GM12878 (cell line): Measurements from ENCODE around the gene C1QTNF7. TPM values are rescaled to one million over a fixed set of nuclear protein-coding genes. Genes with fewer than 3 reads are reported as not detected.

Experiments
- ATAC-seq: fragments of 200-7000 bp; cut with Tn5 transposase; 3 replicates; pipeline ENCODE4 v1.9.1; 2020; ENCODE audit warnings: mild to moderate bottlenecking, moderate library complexity
- BruUV-seq: library from RNA; stranded (reverse); fragments of 400-500 nt; replicated peaks from 2 replicates; lab custom pipeline; 2021; lab: Mats Ljungman, UMichigan
- CTCF ChIA-PET: fragments of 300-600 bp; sonication (Branson Sonifier 250); formaldehyde crosslinking; extraction: SDS; loops from one replicate; lab custom pipeline; 2021; ENCODE audit warnings: inconsistent platforms; lab: Yijun Ruan, JAX
- POLR2A ChIA-PET: fragments of 350-600 bp; formaldehyde crosslinking; extraction: SDS; loops from one replicate; lab custom pipeline; 2021; ENCODE audit warnings: inconsistent platforms; lab: Charles Lee
- RAD21 ChIA-PET: fragments of 300-600 bp; sonication (Branson Sonifier 250); formaldehyde crosslinking; loops from one replicate; lab custom pipeline; 2023; ENCODE audit warnings: antibody characterized with exemption; ENCODE audit not compliant: unreplicated experiment; lab: Charles Lee
- SMC1A ChIA-PET: fragments of 300-600 bp; sonication (Branson Sonifier 250); formaldehyde crosslinking; loops from one replicate; lab custom pipeline; 2023; ENCODE audit not compliant: unreplicated experiment, uncharacterized antibody; lab: Charles Lee
- DNase-seq: peaks from one replicate; pipeline ENCODE4 v3.0.0-alpha.2; 2011; ENCODE audit warnings: low read depth, low spot score
- FAIRE-seq: peaks from 3 replicates; lab custom pipeline; 2011; peaks lifted over from hg19 to GRCh38; lab: Jason Lieb, UNC
- H2AFZ ChIP-seq: 2 replicates; pipeline ENCODE4 v1.6.0; 2011; ENCODE audit warnings: low read depth, low read length, control low read depth; ENCODE audit not compliant: control insufficient read depth
- H3K27ac ChIP-seq: 2 replicates; pipeline ENCODE4 v1.5.1; 2011; ENCODE audit warnings: control low read depth; ENCODE audit not compliant: control insufficient read depth, insufficient read depth
- H3K27me3 ChIP-seq, 2 experiments: replicated peaks in 1 of 2; 2 replicates each; pipeline versions ENCODE4 v1.6.0 to v1.6.1; 2011; ENCODE audit warnings: low read length in 1 of 2; ENCODE audit not compliant: control insufficient read depth in 2 of 2, insufficient read depth in 2 of 2
- H3K36me3 ChIP-seq, 2 experiments: 2 replicates each; pipeline ENCODE4 v1.5.1; 2011; ENCODE audit warnings: low read length in 1 of 2; ENCODE audit not compliant: control insufficient read depth in 2 of 2, insufficient read depth in 2 of 2
- H3K4me1 ChIP-seq: 2 replicates; pipeline ENCODE4 v1.6.1; 2011; ENCODE audit warnings: mild to moderate bottlenecking, low read length, moderate library complexity, mixed read lengths; ENCODE audit not compliant: control insufficient read depth, insufficient read depth
- H3K4me2 ChIP-seq: 2 replicates; pipeline ENCODE4 v1.6.0; 2011; ENCODE audit warnings: control low read depth; ENCODE audit not compliant: control insufficient read depth, insufficient read depth
- H3K4me3 ChIP-seq: fragments of 200-600 bp; sonication (generic); 2 replicates; pipeline ENCODE4 v1.5.1; 2016
- H3K79me2 ChIP-seq: 2 replicates; pipeline ENCODE4 v1.6.0; 2011; ENCODE audit warnings: low read length; ENCODE audit not compliant: control insufficient read depth, insufficient read depth
- H3K9ac ChIP-seq: 2 replicates; pipeline ENCODE4 v1.8.0; 2011; ENCODE audit warnings: low read length, control low read depth, mixed read lengths; ENCODE audit not compliant: control insufficient read depth, insufficient read depth
- H3K9me3 ChIP-seq: replicated peaks from 3 replicates; pipeline ENCODE4 v1.5.1; 2011; ENCODE audit warnings: mild to moderate bottlenecking, low read length; ENCODE audit not compliant: control insufficient read depth, insufficient read depth
- H4K20me1 ChIP-seq: 2 replicates; pipeline ENCODE4 v1.6.0; 2011; ENCODE audit not compliant: control insufficient read depth, insufficient read depth
- CBX5 ChIP-seq: sonication (generic); IDR thresholded peaks from 2 replicates; pipeline ENCODE4 v1.6.1; 2016; ENCODE audit warnings: low read depth, moderate library complexity, mild to moderate bottlenecking, inconsistent platforms
- MEF2B ChIP-seq: fragments of 450-650 bp; IDR thresholded peaks from 2 replicates; pipeline ENCODE4 v1.6.1; 2018; ENCODE audit warnings: mild to moderate bottlenecking, moderate library complexity; ENCODE audit not compliant: partially characterized antibody, poor library complexity, severe bottlenecking
- POLR2AphosphoS2 ChIP-seq: IDR thresholded peaks from 2 replicates; pipeline ENCODE4 v1.6.1; 2011; ENCODE audit warnings: low read depth, mild to moderate bottlenecking, low read length, improper control_type of control experiment, moderate library complexity
- POU2F2 ChIP-seq: IDR thresholded peaks from 3 replicates; pipeline ENCODE4 v1.6.1; 2011; ENCODE audit warnings: low read depth, mild to moderate bottlenecking, low read length, borderline replicate concordance
- REST ChIP-seq: IDR thresholded peaks from 2 replicates; pipeline ENCODE4 v1.6.1; 2012; ENCODE audit warnings: mild to moderate bottlenecking, low read depth, low read length
- ZNF384 ChIP-seq: IDR thresholded peaks from 2 replicates; pipeline ENCODE4 v1.6.1; 2012; ENCODE audit warnings: low read depth, mild to moderate bottlenecking, low read length, improper control_type of control experiment, borderline replicate concordance
- ZSCAN29 ChIP-seq: fragments of 450-650 bp; IDR thresholded peaks from 2 replicates; pipeline ENCODE4 v1.6.1; 2017; ENCODE audit warnings: mild to moderate bottlenecking, moderate library complexity
- WGBS: methylation state at CpG from one replicate; pipeline ENCODE4 v1.1.6; 2016; ENCODE audit warnings: low lambda C conversion rate; ENCODE audit not compliant: insufficient replicate concordance, insufficient coverage; ENCODE audit errors: missing lambda C conversion rate; 5-methylcytosine and 5-hydroxymethylcytosine counted together
- in situ Hi-C: fragments of 300-500 bp; cut with MboI; formaldehyde crosslinking; loops from 9 replicates; pipeline ENCODE4 v1.14.3; 2018; ENCODE audit warnings: mixed read lengths
- intact Hi-C: fragments of 100-400 bp; cut with micrococcal nuclease; formaldehyde crosslinking; loops from one replicate; pipeline ENCODE4 v1.14.2; 2022; ENCODE audit not compliant: unreplicated experiment
- polyA plus RNA-seq, 11 experiments: library from polyadenylated mRNA; depleted of rRNA in 4 of 11; unstranded in 6 of 11; stranded (reverse) in 5 of 11; fragments of >200 nt; fragmentation: Nextera tagmentation in 4 of 11; fragmentation: Illumina TruSeq in 1 of 11; extraction: Ambion mirVana in 4 of 11; extraction: Trizol in 1 of 11; gene quantifications; 1 replicate in 1 of 11; 2 replicates in 10 of 11; pipeline versions ENCODE4 v1.2.1 to v1.2.3, GENCODE V29; 2011 to 2016; ENCODE audit warnings: inconsistent platforms in 2 of 11, missing spikeins in 2 of 11, low read depth in 1 of 11
- total RNA-seq, 4 experiments: library from RNA; depleted of rRNA in 3 of 4; stranded (reverse); fragments of >200 nt in 3 of 4; fragmentation: Illumina TruSeq in 1 of 4; extraction: Trizol in 1 of 4; gene quantifications; 2 replicates each; pipeline versions ENCODE4 v1.2.1 to v1.2.3, GENCODE V29; 2013 to 2021
- TF ChIP-seq, protein P1 (sequence below): fragments of 450-650 bp; formaldehyde crosslinking; IDR thresholded peaks from 2 replicates; pipeline ENCODE4 v1.4.0; 2022; ENCODE audit warnings: mild to moderate bottlenecking, moderate library complexity

C1QTNF7 gene
- total and polyA plus RNA-seq, 10 of the 15 experiments (the other 5 are each of a cell fraction or from before 2014, with no cell fraction given), result not detected

- TF ChIP-seq REST (no peak), ZNF384 (no peak), POU2F2 (no peak), CBX5 (no peak)
These were observed 24.9 kb upstream of the C1QTNF7 start (continued) for GRCh38 chr4:15402974-15403373.

DNA sequence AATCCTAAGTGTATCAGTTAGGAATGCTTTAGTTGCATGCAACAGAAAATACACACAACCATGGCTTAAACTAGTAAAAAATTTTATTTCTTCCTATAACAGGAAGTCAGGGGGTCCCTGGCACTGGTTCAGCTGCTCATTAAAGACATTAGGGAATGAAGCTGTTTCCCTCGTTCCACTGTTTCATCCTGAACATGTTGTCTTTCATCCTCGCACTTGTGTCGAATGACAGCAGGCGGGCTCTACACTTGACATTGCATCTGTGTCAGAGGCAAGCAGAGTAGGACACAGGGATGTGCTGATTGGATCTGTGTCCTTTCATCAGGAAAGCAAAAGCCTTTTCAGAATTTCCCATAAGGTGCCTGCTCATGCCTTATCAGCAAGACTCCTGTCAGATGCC is 22.8 kb upstream of the C1QTNF7 start:
- no peak overlapping the region for H3K4me2 ChIP-seq
- SMC1A ChIA-PET, result interaction anchor here (1.6 kb wide), 1 partner anchor 65 kb away, joined by 3 read pairs; no protein-coding TSS in a partner anchor
- no peak overlapping the region for H2AFZ ChIP-seq
- CTCF ChIA-PET, result no interaction called here
- H3K9me3 ChIP-seq, result no peaks in the 10 kb centered on the region
- H4K20me1 ChIP-seq, result no peaks in the 10 kb centered on the region
- H3K27me3 ChIP-seq, result peaks cover 0 to 2% of the 10 kb centered on the region in 2 experiments; a peak in 1 of 4 replicates
- no peak overlapping the region for H3K4me3 ChIP-seq
- DNase-seq (no peak), ATAC-seq (no peak), FAIRE-seq (no peak)
- BruUV-seq, result no TSS peak
- intact Hi-C loops (no loop called here), in situ Hi-C loops (no loop called here)
- TF ChIP-seq POLR2AphosphoS2, result no peak
- no peak for TF ChIP-seq MEF2B
- TF ChIP-seq, protein P1, sequence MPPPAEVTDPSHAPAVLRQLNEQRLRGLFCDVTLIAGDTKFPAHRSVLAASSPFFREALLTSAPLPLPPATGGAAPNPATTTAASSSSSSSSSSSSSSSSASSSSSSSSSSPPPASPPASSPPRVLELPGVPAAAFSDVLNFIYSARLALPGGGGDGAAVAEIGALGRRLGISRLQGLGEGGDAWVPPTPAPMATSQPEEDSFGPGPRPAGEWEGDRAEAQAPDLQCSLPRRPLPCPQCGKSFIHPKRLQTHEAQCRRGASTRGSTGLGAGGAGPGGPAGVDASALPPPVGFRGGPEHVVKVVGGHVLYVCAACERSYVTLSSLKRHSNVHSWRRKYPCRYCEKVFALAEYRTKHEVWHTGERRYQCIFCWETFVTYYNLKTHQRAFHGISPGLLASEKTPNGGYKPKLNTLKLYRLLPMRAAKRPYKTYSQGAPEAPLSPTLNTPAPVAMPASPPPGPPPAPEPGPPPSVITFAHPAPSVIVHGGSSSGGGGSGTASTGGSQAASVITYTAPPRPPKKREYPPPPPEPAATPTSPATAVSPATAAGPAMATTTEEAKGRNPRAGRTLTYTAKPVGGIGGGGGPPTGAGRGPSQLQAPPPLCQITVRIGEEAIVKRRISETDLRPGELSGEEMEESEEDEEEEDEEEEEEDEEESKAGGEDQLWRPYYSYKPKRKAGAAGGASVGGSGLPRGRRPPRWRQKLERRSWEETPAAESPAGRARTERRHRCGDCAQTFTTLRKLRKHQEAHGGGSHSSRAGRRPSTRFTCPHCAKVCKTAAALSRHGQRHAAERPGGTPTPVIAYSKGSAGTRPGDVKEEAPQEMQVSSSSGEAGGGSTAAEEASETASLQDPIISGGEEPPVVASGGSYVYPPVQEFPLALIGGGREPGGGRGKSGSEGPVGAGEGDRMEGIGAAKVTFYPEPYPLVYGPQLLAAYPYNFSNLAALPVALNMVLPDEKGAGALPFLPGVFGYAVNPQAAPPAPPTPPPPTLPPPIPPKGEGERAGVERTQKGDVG (CRISPR knock-in tag), result no peak
- no peak for TF ChIP-seq ZSCAN29
- RAD21 ChIA-PET, result no interaction called here
- peaks cover 8% of the 10 kb centered on the region for H3K4me1 ChIP-seq
- H3K36me3 ChIP-seq, result no peaks in the 10 kb centered on the region
- WGBS, result 40% methylated on average over 4 of the region's 4 CpGs
- H3K9ac ChIP-seq, result no peak overlapping the region
- H3K79me2 ChIP-seq, result no peaks in the 10 kb centered on the region
- no peak overlapping the region for H3K27ac ChIP-seq
- POLR2A ChIA-PET, result no interaction called here
